Fibroblast of the aortic adventitia (primary cell): ENCODE data around the gene CTIF. TPM values are rescaled to one million over a fixed set of nuclear protein-coding genes. Genes with fewer than 3 reads are reported as not detected.
A peak's percentile ranks its signal among the peaks of the same experiment; 100 is the strongest.

Experiments used
- DNase-seq: peaks from one replicate; pipeline ENCODE4 v3.0.0-alpha.2; 2010; ENCODE audit warnings: low read depth
- H3K4me3 ChIP-seq: 2 replicates; pipeline ENCODE4 v1.5.1; 2011; ENCODE audit warnings: low read depth, mild to moderate bottlenecking, control low read depth, low read length, moderate library complexity
- total RNA-seq: library from RNA; depleted of rRNA; stranded (reverse); fragments of >200 nt; gene quantifications from 2 replicates; pipeline ENCODE4 v1.2.3, GENCODE V29; 2012; ENCODE audit warnings: low replicate concordance
- TF ChIP-seq, protein P1 (sequence below): IDR thresholded peaks from 2 replicates; pipeline ENCODE4 v1.5.1; 2011; ENCODE audit warnings: mild to moderate bottlenecking, low read length, control low read depth, inconsistent platforms; ENCODE audit not compliant: insufficient read depth

The CTIF gene
- total RNA-seq, 1 donor = 29.0 TPM

- no peak for DNase-seq
- no peak overlapping the region for H3K4me3 ChIP-seq
- TF ChIP-seq, protein P1, sequence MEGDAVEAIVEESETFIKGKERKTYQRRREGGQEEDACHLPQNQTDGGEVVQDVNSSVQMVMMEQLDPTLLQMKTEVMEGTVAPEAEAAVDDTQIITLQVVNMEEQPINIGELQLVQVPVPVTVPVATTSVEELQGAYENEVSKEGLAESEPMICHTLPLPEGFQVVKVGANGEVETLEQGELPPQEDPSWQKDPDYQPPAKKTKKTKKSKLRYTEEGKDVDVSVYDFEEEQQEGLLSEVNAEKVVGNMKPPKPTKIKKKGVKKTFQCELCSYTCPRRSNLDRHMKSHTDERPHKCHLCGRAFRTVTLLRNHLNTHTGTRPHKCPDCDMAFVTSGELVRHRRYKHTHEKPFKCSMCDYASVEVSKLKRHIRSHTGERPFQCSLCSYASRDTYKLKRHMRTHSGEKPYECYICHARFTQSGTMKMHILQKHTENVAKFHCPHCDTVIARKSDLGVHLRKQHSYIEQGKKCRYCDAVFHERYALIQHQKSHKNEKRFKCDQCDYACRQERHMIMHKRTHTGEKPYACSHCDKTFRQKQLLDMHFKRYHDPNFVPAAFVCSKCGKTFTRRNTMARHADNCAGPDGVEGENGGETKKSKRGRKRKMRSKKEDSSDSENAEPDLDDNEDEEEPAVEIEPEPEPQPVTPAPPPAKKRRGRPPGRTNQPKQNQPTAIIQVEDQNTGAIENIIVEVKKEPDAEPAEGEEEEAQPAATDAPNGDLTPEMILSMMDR = no peak
Measured at GRCh38 chr18:48871391-48872166, 332.7 kb downstream of the CTIF start.

- DNase-seq = peak; percentile 54
- H3K4me3 ChIP-seq = no peak overlapping the region
- TF ChIP-seq, protein P1 = no peak
Measured at GRCh38 chr18:48872234-48873145, 333.7 kb downstream of the CTIF start.

GRCh38 chr18:48874233-48874632 is 335.4 kb downstream of the CTIF start:
- no peak for DNase-seq
- TF ChIP-seq, protein P1 = no peak
- no peak overlapping the region for H3K4me3 ChIP-seq

- no peak overlapping the region for H3K4me3 ChIP-seq
- no peak for DNase-seq
- TF ChIP-seq, protein P1 = no peak
Measured at GRCh38 chr18:48874701-48875162, 335.9 kb downstream of the CTIF start.

DNA sequence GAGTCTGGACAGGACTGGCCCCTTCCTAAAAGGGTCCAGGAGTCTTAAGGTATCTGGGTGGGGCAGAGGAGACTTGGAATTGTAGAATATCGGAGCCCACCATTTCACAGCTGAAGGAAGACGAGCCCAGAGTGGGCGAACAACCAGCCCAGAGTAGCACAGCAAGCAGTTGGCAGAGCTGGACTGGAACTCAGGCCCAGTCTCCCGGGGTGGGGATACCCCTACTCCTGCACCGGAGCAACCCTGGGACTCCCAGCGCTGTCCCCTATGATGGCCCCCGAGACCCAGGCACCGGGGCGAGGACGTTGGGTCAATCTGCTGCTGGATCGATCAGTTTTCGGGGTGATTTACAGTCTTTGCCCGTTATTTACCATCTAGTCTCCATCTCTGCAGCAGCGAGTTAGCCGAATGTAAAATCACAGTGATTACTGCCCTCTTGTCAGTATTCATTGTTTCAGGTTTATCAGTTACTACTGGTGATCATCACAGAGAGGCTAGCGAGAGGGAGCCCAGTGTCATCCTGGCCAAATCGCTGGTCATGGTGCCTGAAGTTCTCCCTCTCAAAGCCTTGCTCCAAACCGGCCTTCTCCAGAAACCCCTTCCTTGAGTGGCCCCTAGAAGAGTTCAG is 336.6 kb downstream of the CTIF start:
- TF ChIP-seq, protein P1 = no peak
- no peak overlapping the region for H3K4me3 ChIP-seq
- DNase-seq = no peak

DNA sequence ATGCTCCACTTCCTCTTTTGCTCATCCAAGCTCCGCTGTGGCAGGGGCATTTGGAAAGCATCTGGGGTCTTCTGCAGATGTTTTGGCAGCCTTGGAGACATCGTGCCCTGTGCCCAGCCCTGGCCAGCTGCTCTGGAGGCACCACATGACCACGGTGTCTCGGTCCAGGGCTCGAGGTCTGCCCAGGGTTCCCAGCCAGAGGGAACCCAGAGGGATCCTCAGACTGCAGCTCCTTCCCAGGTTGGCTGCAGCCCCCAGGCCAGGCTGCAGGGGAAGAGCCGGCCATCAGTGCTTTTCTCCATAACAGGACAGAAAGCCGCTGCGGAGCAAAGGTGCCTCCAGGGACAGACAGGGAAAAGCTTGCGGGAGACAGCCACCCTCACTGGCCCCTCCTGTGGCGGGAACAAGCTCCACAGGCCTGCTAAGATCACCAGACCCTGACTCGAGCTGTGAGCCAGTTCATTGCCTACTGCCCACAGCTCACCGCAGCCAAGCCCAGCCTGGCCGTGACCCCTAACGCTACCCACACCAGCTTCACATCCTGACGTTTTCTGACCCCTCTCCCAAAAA is 337.2 kb downstream of the CTIF start:
- TF ChIP-seq, protein P1 = no peak
- DNase-seq = no peak
- no peak overlapping the region for H3K4me3 ChIP-seq
